Peyer's patch (tissue), 4 donors: Measurements from ENCODE around the gene HTR6. TPM values are rescaled to one million over a fixed set of nuclear protein-coding genes. Genes with fewer than 3 reads are reported as not detected.

Experiments
- DNase-seq, 3 donors: peaks; one replicate each; pipeline ENCODE4 v3.0.0-alpha.2; 2017 to 2019
- H3K27ac ChIP-seq, 4 donors: fragments of 200-600 bp; sonication (generic); one replicate each; pipeline ENCODE4 v1.5.1; 2016 to 2019
- H3K27me3 ChIP-seq, 2 donors: fragments of 200-600 bp; sonication (generic); one replicate each; pipeline ENCODE4 v1.5.1; 2019
- H3K36me3 ChIP-seq, 3 donors: fragments of 200-600 bp; sonication (generic); one replicate each; pipeline ENCODE4 v1.5.1; 2016 to 2019
- H3K4me1 ChIP-seq, 4 donors: fragments of 200-600 bp; sonication (generic); one replicate each; pipeline ENCODE4 v1.5.1; 2016 to 2019
- H3K4me3 ChIP-seq, 4 donors: fragments of 200-600 bp; sonication (generic); 1 replicate in 3 of 4; 2 replicates in 1 of 4; pipeline ENCODE4 v1.5.1; 2016 to 2019; ENCODE audit warnings: mild to moderate bottlenecking in 1 of 4
- H3K9me3 ChIP-seq, 4 donors: fragments of 200-600 bp; sonication (generic); one replicate each; pipeline ENCODE4 v1.5.1; 2016 to 2019; ENCODE audit warnings: mild to moderate bottlenecking in 1 of 4
- POLR2A ChIP-seq, 2 donors: fragments of 450-650 bp; IDR thresholded peaks; one replicate each; pipeline ENCODE4 v1.5.1; 2017; ENCODE audit warnings: antibody characterized with exemption in 2 of 2, mild to moderate bottlenecking in 2 of 2, moderate library complexity in 2 of 2
- total RNA-seq, 4 donors: library from RNA; depleted of rRNA; stranded (reverse); fragments of >200 nt; gene quantifications; one replicate each; pipeline ENCODE4 v1.1.0, GENCODE V29; 2016
- TF ChIP-seq, protein P1 (sequence below), 6 experiments: fragments of 450-650 bp in 4 of 6; fragments of 200-600 bp in 2 of 6; sonication (generic) in 1 of 6; IDR thresholded peaks; one replicate each; pipeline ENCODE4 v1.5.1; 2017 to 2019; ENCODE audit warnings: antibody characterized with exemption in 6 of 6, mild to moderate bottlenecking in 3 of 6, moderate library complexity in 1 of 6

The HTR6 gene
- total RNA-seq, 4 donors from 2014 or later, result 0.88 TPM; not detected in 3

GRCh38 chr1:19658186-19658585 lies 6.5 kb upstream of the HTR6 start:
- DNase-seq, result peak in 1 of 3 donors; percentile 49
- Histone ChIP-seq H3K36me3 (peaks cover 0 to 44% (median 0%) of the 10 kb centered on the region in 3 donors), H3K9me3 (no peaks in the 10 kb centered on the region), H3K27ac (no peak overlapping the region), H3K27me3 (no peaks in the 10 kb centered on the region), H3K4me3 (no peak overlapping the region), H3K4me1 (peaks cover 0 to 38% (median 0%) of the 10 kb centered on the region in 4 donors)
- no peak for TF ChIP-seq POLR2A (IDR thresholded peaks at IDR 0.05)
- TF ChIP-seq, protein P1, sequence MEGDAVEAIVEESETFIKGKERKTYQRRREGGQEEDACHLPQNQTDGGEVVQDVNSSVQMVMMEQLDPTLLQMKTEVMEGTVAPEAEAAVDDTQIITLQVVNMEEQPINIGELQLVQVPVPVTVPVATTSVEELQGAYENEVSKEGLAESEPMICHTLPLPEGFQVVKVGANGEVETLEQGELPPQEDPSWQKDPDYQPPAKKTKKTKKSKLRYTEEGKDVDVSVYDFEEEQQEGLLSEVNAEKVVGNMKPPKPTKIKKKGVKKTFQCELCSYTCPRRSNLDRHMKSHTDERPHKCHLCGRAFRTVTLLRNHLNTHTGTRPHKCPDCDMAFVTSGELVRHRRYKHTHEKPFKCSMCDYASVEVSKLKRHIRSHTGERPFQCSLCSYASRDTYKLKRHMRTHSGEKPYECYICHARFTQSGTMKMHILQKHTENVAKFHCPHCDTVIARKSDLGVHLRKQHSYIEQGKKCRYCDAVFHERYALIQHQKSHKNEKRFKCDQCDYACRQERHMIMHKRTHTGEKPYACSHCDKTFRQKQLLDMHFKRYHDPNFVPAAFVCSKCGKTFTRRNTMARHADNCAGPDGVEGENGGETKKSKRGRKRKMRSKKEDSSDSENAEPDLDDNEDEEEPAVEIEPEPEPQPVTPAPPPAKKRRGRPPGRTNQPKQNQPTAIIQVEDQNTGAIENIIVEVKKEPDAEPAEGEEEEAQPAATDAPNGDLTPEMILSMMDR (IDR thresholded peaks at IDR 0.05), result no peak

DNA sequence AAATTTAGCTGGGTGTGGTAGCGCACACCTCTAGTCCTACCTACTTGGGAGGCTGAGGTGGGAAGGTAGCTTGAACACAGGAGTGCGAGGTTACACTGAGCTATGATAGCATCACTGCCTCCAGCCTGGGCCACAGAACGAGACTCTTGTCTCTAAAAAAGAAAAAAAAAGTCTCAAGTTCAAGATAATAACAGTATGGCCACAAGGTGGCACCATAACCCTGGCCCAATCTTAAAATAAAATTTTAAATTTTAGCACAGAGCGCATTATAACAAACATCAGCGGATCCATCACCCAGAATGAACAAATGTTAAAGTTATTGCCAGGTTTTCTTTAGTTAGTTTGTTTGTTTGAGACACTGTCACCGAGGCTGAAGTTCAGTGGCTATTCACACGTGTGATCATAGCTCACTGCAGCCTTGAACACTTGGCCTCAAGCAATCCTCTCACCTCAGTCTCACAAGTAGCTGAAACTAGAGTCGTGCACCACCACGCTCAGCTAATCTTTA lies 2.9 kb upstream of the HTR6 start:
- H3K4me1 ChIP-seq, result peaks cover 0 to 28% (median 9%) of the 10 kb centered on the region in 4 donors
- no peak overlapping the region for H3K27ac ChIP-seq
- peaks cover 0 to 32% of the 10 kb centered on the region in 2 donors for H3K27me3 ChIP-seq
- H3K4me3 ChIP-seq, result no peak overlapping the region
- peaks cover 0 to 20% (median 0%) of the 10 kb centered on the region in 3 donors for H3K36me3 ChIP-seq
- DNase-seq, result no peak
- H3K9me3 ChIP-seq, result no peaks in the 10 kb centered on the region
- TF ChIP-seq POLR2A (IDR thresholded peaks at IDR 0.05), result no peak
- TF ChIP-seq, protein P1 (IDR thresholded peaks at IDR 0.05), result peak; percentile 47 to 85 (median 63)

DNA sequence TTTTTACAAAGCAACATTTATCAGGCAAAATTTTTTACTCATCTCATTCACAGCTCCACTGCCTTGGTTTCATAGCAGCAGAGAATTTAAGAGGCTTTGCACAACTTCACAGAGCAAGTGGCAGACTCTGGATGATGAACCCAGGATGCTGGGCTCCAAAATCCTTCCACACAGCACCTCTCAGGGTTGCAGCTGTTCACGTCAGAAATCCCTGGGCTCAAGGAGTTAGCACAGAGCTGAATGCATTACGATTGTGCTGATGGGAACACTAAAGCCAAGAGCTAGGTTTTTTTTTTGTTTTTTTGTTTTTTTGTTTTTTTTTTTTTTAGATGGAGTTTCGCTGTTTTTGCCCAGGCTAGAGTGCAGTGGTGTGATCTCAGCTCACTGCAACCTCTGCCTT lies 2.4 kb upstream of the HTR6 start:
- Histone ChIP-seq H3K36me3 (peaks cover 0 to 15% (median 0%) of the 10 kb centered on the region in 3 donors), H3K27me3 (peaks cover 0 to 32% of the 10 kb centered on the region in 2 donors), H3K4me1 (peaks cover 0 to 28% (median 9%) of the 10 kb centered on the region in 4 donors), H3K4me3 (no peak overlapping the region), H3K27ac (no peak overlapping the region), H3K9me3 (no peaks in the 10 kb centered on the region)
- DNase-seq, result no peak
- TF ChIP-seq, protein P1 (IDR thresholded peaks at IDR 0.05), result no peak
- TF ChIP-seq POLR2A (IDR thresholded peaks at IDR 0.05), result no peak

DNA sequence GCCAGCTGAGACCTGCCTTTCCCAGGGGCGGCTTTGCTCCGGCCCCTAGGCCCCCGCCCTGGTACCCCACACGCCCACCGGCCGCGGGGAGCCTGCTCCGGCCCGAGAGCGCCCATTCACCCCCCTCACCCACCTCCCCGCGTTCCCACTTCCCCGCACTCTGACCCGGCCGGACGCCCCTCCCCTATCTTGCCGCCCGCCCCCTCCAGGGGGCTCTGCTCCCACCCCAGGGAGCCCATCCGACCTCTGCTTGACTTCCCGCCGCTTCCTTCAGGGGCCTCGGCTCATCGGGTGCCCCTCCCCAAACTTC lies 466 bp downstream of the HTR6 start:
- Histone ChIP-seq H3K4me1 (peaks cover 0 to 17% (median 8%) of the 10 kb centered on the region in 4 donors), H3K27me3 (peaks cover 0 to 32% of the 10 kb centered on the region in 2 donors), H3K4me3 (peak overlapping the region in 3 of 4 donors; percentile 42 to 49 (median 47)), H3K36me3 (no peaks in the 10 kb centered on the region), H3K27ac (no peak overlapping the region), H3K9me3 (no peaks in the 10 kb centered on the region)
- TF ChIP-seq POLR2A (IDR thresholded peaks at IDR 0.05), result no peak
- TF ChIP-seq, protein P1 (IDR thresholded peaks at IDR 0.05), result no peak
- DNase-seq, result no peak

GRCh38 chr1:19665496-19666465 lies 1.1 kb downstream of the HTR6 start:
- Histone ChIP-seq H3K9me3 (no peaks in the 10 kb centered on the region), H3K27me3 (peaks cover 0 to 32% of the 10 kb centered on the region in 2 donors), H3K4me3 (peak overlapping the region in 3 of 4 donors; percentile 42 to 49 (median 47)), H3K36me3 (no peaks in the 10 kb centered on the region), H3K4me1 (peaks cover 0 to 17% (median 8%) of the 10 kb centered on the region in 4 donors), H3K27ac (no peak overlapping the region)
- no peak for TF ChIP-seq POLR2A (IDR thresholded peaks at IDR 0.05)
- TF ChIP-seq, protein P1 (IDR thresholded peaks at IDR 0.05), result no peak
- DNase-seq, result no peak
